GM12873 (cell line): ENCODE results near the gene BCR.

ENCODE experiments used
- CTCF ChIP-seq: IDR thresholded peaks from 2 replicates; pipeline ENCODE4 v1.5.1; 2012; ENCODE audit warnings: low read depth, mild to moderate bottlenecking, moderate library complexity, low read length, control low read depth; ENCODE audit not compliant: insufficient read depth; ENCODE audit errors: missing control alignments

BCR gene

GRCh38 chr22:23250056-23250784 is 69.9 kb downstream of the BCR start:
- TF ChIP-seq CTCF = no peak

- TF ChIP-seq CTCF = no peak
Observed at GRCh38 chr22:23250785-23251363, 70.6 kb downstream of the BCR start.

GRCh38 chr22:23251445-23252093 is 71.3 kb downstream of the BCR start:
- TF ChIP-seq CTCF = no peak

- TF ChIP-seq CTCF = no peak
Observed at GRCh38 chr22:23253475-23254055, 73.3 kb downstream of the BCR start.

- no peak for TF ChIP-seq CTCF
Observed at GRCh38 chr22:23255506-23256170, 75.3 kb downstream of the BCR start.

- no peak for TF ChIP-seq CTCF
Observed at GRCh38 chr22:23256171-23256932, 76.0 kb downstream of the BCR start.
